Measurements from ENCODE around the gene TBXA2R.

DNA sequence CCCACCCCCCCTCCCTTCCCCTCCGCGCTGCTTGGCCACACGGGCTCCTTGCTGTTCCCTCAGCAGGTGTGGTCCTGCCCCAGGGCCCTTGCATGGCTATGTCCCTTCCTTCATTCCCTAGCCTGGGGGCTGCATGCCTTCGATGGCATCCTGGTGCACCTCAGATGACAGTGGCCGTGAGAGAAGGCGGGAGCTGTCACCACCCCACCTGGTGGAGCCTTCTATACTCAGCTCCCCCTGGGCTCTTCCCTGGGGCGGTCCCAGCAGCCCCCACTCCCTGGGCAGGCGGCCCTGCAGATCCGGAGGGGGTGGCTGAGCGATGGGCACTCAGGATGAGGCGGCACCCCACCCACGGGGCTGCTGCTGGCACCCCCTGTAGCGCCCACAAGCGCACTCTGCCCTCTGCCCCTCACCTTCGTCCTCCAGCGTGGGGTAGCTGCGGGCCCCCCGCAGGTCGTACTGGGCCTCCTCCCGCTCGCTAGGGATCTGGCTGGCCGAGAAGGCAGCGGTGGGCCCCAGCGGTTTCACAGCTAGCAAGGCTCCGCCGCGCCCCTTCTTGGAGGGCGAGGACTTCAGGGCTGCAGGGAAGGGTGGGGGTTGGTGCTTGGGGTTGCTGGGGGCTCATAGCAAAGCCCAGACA lies 37.1 kb upstream of the TBXA2R start:
- TF ChIP-seq, protein P1, sequence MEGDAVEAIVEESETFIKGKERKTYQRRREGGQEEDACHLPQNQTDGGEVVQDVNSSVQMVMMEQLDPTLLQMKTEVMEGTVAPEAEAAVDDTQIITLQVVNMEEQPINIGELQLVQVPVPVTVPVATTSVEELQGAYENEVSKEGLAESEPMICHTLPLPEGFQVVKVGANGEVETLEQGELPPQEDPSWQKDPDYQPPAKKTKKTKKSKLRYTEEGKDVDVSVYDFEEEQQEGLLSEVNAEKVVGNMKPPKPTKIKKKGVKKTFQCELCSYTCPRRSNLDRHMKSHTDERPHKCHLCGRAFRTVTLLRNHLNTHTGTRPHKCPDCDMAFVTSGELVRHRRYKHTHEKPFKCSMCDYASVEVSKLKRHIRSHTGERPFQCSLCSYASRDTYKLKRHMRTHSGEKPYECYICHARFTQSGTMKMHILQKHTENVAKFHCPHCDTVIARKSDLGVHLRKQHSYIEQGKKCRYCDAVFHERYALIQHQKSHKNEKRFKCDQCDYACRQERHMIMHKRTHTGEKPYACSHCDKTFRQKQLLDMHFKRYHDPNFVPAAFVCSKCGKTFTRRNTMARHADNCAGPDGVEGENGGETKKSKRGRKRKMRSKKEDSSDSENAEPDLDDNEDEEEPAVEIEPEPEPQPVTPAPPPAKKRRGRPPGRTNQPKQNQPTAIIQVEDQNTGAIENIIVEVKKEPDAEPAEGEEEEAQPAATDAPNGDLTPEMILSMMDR (conservative IDR thresholded peaks at IDR 0.05; ENCODE audit: low read depth in 2 of 2) = no peak
- TF ChIP-seq POLR2AphosphoS5 (IDR thresholded peaks at IDR 0.05; ENCODE audit: low read depth) (no peak), EZH2 (IDR thresholded peaks at IDR 0.05; ENCODE audit: low read depth, unreplicated experiment) (no peak), CREB1 (CRISPR knock-in tag; IDR thresholded peaks at IDR 0.05; ENCODE audit: low read depth) (no peak), STAT1 (IDR thresholded peaks at IDR 0.05; ENCODE audit: unreplicated experiment) (no peak), EZH2phosphoT487 (IDR thresholded peaks at IDR 0.05; ENCODE audit: unreplicated experiment) (no peak), JUNB (IDR thresholded peaks at IDR 0.05; ENCODE audit: unreplicated experiment) (no peak), ZNF114 (CRISPR knock-in tag; IDR thresholded peaks at IDR 0.05) (no peak), NANOG (IDR thresholded peaks at IDR 0.05; ENCODE audit: borderline replicate concordance) (no peak), ZNF331 (CRISPR knock-in tag; IDR thresholded peaks at IDR 0.05; ENCODE audit: low read depth) (no peak)
- TF ChIP-seq, protein P2, sequence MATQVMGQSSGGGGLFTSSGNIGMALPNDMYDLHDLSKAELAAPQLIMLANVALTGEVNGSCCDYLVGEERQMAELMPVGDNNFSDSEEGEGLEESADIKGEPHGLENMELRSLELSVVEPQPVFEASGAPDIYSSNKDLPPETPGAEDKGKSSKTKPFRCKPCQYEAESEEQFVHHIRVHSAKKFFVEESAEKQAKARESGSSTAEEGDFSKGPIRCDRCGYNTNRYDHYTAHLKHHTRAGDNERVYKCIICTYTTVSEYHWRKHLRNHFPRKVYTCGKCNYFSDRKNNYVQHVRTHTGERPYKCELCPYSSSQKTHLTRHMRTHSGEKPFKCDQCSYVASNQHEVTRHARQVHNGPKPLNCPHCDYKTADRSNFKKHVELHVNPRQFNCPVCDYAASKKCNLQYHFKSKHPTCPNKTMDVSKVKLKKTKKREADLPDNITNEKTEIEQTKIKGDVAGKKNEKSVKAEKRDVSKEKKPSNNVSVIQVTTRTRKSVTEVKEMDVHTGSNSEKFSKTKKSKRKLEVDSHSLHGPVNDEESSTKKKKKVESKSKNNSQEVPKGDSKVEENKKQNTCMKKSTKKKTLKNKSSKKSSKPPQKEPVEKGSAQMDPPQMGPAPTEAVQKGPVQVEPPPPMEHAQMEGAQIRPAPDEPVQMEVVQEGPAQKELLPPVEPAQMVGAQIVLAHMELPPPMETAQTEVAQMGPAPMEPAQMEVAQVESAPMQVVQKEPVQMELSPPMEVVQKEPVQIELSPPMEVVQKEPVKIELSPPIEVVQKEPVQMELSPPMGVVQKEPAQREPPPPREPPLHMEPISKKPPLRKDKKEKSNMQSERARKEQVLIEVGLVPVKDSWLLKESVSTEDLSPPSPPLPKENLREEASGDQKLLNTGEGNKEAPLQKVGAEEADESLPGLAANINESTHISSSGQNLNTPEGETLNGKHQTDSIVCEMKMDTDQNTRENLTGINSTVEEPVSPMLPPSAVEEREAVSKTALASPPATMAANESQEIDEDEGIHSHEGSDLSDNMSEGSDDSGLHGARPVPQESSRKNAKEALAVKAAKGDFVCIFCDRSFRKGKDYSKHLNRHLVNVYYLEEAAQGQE (IDR thresholded peaks at IDR 0.05; ENCODE audit: unreplicated experiment) = no peak

All from GM23338 (cell line).